Stimulated activated CD4-positive, alpha-beta T cell treated with anti-CD3 and anti-CD28 coated beads, Interleukin-1b, Interleukin-23, amount 100 ng/mL, for 4 hours (primary cell): ENCODE results near the gene PERM1.
"Not testable (repeated sequence)": the region's sequence is repeated elsewhere in the genome, so short reads cannot be mapped to it uniquely, and the experiment has no call there.

Experiments used
- DNase-seq, 2 donors: peaks; one replicate each; pipeline ENCODE4 v3.0.0-alpha.2; 2020; ENCODE audit warnings: low read depth in 2 of 2

The PERM1 gene

GRCh38 chr1:997993-998744 lies 16.3 kb upstream of the PERM1 start:
- no peak for DNase-seq

GRCh38 chr1:997713-997992 lies 15.8 kb upstream of the PERM1 start:
- DNase-seq: no peak

GRCh38 chr1:996851-997712 lies 15.2 kb upstream of the PERM1 start:
- no peak for DNase-seq

GRCh38 chr1:995665-996633 lies 14.1 kb upstream of the PERM1 start:
- DNase-seq: no peak

GRCh38 chr1:994546-994945 lies 12.7 kb upstream of the PERM1 start:
- not testable (repeated sequence) for DNase-seq

- no peak for DNase-seq
Measured at GRCh38 chr1:993379-993995, 11.6 kb upstream of the PERM1 start.

- no peak for DNase-seq
Measured at GRCh38 chr1:992362-992761, 10.5 kb upstream of the PERM1 start.

- DNase-seq: no peak
Measured at GRCh38 chr1:991895-992294, 10.0 kb upstream of the PERM1 start.

- DNase-seq: not testable (repeated sequence)
Measured at GRCh38 chr1:991275-991674, 9.4 kb upstream of the PERM1 start.

- DNase-seq: not testable (repeated sequence)
Measured at GRCh38 chr1:988061-988460, 6.2 kb upstream of the PERM1 start.

GRCh38 chr1:985126-985525 lies 3.2 kb upstream of the PERM1 start:
- no peak for DNase-seq

GRCh38 chr1:984476-984814 lies 2.6 kb upstream of the PERM1 start:
- no peak for DNase-seq

GRCh38 chr1:983798-984475 lies 2.0 kb upstream of the PERM1 start:
- peak; percentile 60 for DNase-seq

GRCh38 chr1:982765-983436 lies 1.0 kb upstream of the PERM1 start:
- no peak for DNase-seq

GRCh38 chr1:981491-981954 lies 370 bp downstream of the PERM1 start:
- no peak for DNase-seq

GRCh38 chr1:980602-981395 lies 1.1 kb downstream of the PERM1 start:
- no peak for DNase-seq

- DNase-seq: no peak
Measured at GRCh38 chr1:980137-980571, 1.7 kb downstream of the PERM1 start.

- no peak for DNase-seq
Measured at GRCh38 chr1:979744-980072, 2.2 kb downstream of the PERM1 start.

- no peak for DNase-seq
Measured at GRCh38 chr1:978835-979743, 2.8 kb downstream of the PERM1 start.
